NB4 (cell line): ENCODE data around the gene GNG7.

Experiments
- CTCF ChIP-seq: IDR thresholded peaks from one replicate; pipeline ENCODE4 v1.5.1; 2012; ENCODE audit warnings: low read depth, low read length
- POLR2A ChIP-seq: IDR thresholded peaks from 2 replicates; pipeline ENCODE4 v1.6.1; 2011; ENCODE audit warnings: mild to moderate bottlenecking; ENCODE audit not compliant: insufficient read length; ENCODE audit errors: extremely low read depth

- TF ChIP-seq CTCF = no peak
- no peak for TF ChIP-seq POLR2A
These were observed 78.7 kb downstream of the GNG7 start for GRCh38 chr19:2623798-2624197.
